MG63 (cell line): Measurements from ENCODE around the gene POLR2H. TPM values are rescaled to one million over a fixed set of nuclear protein-coding genes. Genes with fewer than 3 reads are reported as not detected.

Experiments
- DNase-seq: peaks from one replicate; pipeline ENCODE4 v3.0.0-alpha.2; 2020
- H3K27me3 ChIP-seq: fragments of 250-450 bp; sonication (Bioruptor Pico); 2 replicates; pipeline ENCODE4 v1.5.1; 2020; ENCODE audit warnings: mild to moderate bottlenecking, moderate library complexity
- H3K36me3 ChIP-seq: fragments of 250-450 bp; sonication (Bioruptor Pico); 2 replicates; pipeline ENCODE4 v1.5.1; 2020; ENCODE audit warnings: mild to moderate bottlenecking, moderate library complexity
- H3K4me3 ChIP-seq: fragments of 250-450 bp; sonication (Bioruptor Pico); 2 replicates; pipeline ENCODE4 v1.5.1; 2020; ENCODE audit warnings: mild to moderate bottlenecking, moderate library complexity
- H3K9me3 ChIP-seq: fragments of 250-450 bp; sonication (Bioruptor Pico); 2 replicates; pipeline ENCODE4 v1.5.1; 2020; ENCODE audit warnings: mild to moderate bottlenecking, moderate library complexity
- total RNA-seq: library from RNA; depleted of rRNA; stranded (reverse); fragments of >200 nt; shearing (Covaris generic); gene quantifications from 2 replicates; pipeline ENCODE4 v1.2.3, GENCODE V29; 2014; ENCODE audit warnings: low replicate concordance; rRNA removed

The POLR2H gene
- total RNA-seq = 138 and 139 TPM in 2 replicates

DNA sequence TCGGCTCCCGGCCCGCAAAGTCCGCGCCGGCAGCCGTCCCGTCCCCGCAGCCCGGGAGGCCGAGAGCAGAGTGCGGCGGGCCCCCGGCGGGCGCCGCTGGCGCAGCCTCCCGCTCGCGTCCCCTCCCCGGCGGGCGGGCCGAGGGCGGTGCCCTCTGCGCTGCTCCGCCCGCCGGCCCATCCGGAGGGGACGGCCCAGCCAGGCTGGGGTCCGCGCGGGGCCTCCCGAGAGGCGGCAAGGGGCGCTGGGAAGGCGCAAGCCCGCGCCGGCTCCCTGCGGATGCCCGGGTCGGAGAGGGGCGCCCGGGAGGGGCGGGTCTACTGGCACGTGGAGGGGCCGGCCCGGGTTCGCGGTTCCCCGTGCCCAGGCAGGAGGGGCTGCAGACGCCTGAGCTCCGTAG is at the start of gene POLR2H, which contains the start of gene CLCN2:
TSS of gene POLR2H (plus strand) at position 179 of the 400 bp plus-strand sequence. CDS start 1,783 bp downstream, outside the sequence.
TSS of gene CLCN2 (minus strand) at position 74 of the 400 bp plus-strand sequence. CDS start 126 bp downstream, outside the sequence.
- DNase-seq = peak; percentile 66
- Histone ChIP-seq H3K27me3 (no peaks in the 10 kb centered on the region), H3K9me3 (no peaks in the 10 kb centered on the region), H3K36me3 (peaks cover 28% of the 10 kb centered on the region), H3K4me3 (peak within 1 kb of the TSS; percentile 75)

DNA sequence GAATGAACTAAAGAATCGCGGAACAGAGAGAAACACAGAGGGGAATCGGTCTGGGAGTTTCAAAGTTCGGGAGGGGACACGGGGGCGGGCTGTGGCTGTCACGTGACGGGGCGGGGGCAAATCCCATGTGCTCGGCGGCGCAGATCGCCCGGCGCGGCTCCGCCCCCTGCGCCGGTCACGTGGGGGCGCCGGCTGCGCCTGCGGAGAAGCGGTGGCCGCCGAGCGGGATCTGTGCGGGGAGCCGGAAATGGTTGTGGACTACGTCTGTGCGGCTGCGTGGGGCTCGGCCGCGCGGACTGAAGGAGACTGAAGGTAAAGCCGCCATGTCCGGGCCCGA is 47.2 kb upstream of the POLR2H start, which contains the start of gene EIF4G1:
TSS of gene EIF4G1 (plus strand) at position 244 of the 337 bp plus-strand sequence. CDS start 1,191 bp downstream, outside the sequence.
- Histone ChIP-seq H3K36me3 (peaks cover 48% of the 10 kb centered on the region), H3K9me3 (no peaks in the 10 kb centered on the region), H3K27me3 (0 out of 2 replicates have a peak, but pooled peaks cover 2% of the 10 kb centered on the region), H3K4me3 (peak within 1 kb of the TSS; percentile 87)
- peak; percentile 95 for DNase-seq

DNA sequence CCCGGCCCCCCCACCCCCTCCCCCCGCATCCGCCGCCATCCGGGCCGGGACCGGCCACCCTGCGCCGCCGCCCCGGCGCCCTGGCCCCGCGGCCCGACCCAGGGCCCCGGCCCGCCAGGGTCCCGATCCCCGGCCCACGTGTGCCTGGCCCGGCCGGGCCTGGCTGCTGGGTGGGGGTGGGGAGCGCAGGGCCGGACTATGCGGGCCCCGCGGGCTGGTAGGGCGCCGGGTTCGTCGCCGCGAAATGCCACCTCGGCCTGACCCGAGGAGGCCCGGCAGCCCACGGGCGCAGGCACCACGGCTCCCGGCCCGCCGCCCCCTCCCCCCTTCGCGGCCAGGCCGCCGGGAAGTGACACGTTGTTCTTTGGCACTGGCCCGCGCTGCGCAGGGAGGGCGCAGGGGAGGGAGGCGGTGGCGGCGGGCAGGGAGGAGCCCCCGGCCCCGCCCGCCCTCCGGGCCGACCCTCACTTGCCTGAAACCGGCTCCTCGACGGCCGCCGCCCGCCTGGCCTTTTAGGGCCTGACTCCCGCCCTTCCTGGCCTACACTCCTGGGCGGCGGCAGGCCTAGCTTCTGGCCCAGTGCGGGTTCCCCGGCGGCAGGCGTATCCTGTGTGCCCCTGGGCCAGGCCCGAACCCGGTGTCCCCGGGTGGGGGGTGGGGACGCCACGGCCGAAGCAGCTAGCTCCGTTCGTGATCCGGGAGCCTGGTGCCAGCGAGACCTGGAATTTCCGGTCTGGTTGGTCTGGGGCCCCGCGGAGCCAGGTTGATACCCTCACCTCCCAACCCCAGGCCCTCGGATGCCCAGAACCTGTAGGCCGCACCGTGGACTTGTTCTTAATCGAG is 46.6 kb upstream of the POLR2H start:
- peak; percentile 86 for DNase-seq

DNA sequence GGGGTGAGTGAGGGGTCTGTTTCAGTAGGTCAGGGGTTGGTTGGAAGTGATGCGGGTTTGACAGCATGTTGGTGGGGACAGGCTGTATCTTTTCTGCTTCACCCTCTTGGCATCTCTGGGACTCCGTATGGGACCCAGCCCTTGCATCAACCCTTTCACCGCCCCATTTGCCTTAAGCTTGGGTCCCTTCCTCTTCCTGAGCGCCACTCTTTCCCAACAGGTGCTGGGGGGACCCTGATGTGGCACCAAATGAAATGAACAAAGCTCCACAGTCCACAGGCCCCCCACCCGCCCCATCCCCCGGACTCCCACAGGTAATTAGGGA is 46.0 kb upstream of the POLR2H start:
- Histone ChIP-seq H3K9me3 (no peaks in the 10 kb centered on the region), H3K36me3 (peaks cover 53% of the 10 kb centered on the region), H3K27me3 (0 out of 2 replicates have a peak, but pooled peaks cover 2% of the 10 kb centered on the region), H3K4me3 (peak overlapping the region; percentile 87)
- no peak for DNase-seq

More for the DNA sequence above, 46.6 kb upstream of the POLR2H start:
- no peaks in the 10 kb centered on the region for H3K9me3 ChIP-seq
- H3K27me3 ChIP-seq = 0 out of 2 replicates have a peak, but pooled peaks cover 2% of the 10 kb centered on the region
- peaks cover 48% of the 10 kb centered on the region for H3K36me3 ChIP-seq
- peak overlapping the region; percentile 87 for H3K4me3 ChIP-seq

DNA sequence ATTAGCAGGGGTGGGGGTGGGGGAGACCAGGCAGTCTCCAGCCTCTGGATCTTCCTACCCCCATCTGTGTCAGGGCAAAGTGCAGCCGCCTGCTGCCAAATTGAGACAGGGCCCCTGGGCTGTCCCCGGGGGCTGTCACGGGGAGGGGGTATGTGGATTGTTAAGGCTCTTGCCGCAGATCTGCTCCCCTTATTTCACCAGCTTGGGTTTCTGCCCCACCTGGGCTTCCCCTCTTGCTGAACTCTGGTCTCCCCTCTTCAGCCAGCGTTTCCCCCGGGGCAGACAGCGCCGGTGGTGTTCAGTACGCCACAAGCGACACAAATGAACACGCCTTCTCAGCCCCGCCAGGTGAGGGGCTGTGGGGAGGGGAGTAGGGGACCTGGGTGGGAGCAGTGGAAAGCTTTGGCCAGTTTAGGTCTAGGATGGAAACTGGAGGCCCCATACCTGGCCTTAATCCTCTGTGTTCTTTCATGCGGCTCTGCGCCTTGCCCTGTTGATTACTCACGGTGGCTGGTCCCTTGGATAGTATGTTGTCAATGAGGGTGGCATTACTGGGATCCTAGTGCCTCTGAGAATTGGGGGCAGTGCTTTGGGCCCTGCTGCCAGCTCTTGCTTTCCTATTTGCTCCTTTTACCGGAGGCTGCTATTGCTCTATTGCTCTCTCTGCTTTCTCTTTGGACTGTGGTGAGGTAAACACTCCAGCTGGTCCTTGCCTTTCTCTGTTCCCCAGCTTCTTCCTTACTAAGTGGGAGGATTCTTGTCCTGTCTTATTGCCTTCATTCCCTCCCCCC is 45.4 kb upstream of the POLR2H start:
- 0 out of 2 replicates have a peak, but pooled peaks cover 2% of the 10 kb centered on the region for H3K27me3 ChIP-seq
- peak overlapping the region; percentile 87 for H3K4me3 ChIP-seq
- H3K9me3 ChIP-seq = no peaks in the 10 kb centered on the region
- DNase-seq = no peak
- H3K36me3 ChIP-seq = peaks cover 58% of the 10 kb centered on the region

DNA sequence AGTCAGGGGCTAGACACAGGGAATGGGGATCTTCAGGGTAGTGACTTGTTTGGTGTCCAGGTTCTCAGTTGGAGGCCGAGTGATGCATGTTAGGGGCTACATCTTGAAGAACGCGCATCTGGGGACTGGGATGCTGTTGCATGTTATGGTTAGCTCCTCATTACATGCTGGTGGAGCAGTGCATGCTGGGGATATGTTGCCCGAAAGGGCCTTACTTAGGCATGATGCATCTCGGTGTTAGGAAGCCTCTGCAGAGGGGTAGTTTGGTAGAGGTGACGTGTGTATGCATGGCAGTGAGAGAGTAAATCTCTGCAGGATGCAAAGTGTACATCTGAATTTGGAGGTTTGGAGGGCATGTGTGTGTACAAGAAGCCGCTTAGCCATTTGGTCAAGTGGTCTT is 44.7 kb upstream of the POLR2H start:
- Histone ChIP-seq H3K36me3 (peaks cover 65% of the 10 kb centered on the region), H3K27me3 (0 out of 2 replicates have a peak, but pooled peaks cover 2% of the 10 kb centered on the region), H3K9me3 (no peaks in the 10 kb centered on the region), H3K4me3 (peak overlapping the region; percentile 87)
- no peak for DNase-seq

DNA sequence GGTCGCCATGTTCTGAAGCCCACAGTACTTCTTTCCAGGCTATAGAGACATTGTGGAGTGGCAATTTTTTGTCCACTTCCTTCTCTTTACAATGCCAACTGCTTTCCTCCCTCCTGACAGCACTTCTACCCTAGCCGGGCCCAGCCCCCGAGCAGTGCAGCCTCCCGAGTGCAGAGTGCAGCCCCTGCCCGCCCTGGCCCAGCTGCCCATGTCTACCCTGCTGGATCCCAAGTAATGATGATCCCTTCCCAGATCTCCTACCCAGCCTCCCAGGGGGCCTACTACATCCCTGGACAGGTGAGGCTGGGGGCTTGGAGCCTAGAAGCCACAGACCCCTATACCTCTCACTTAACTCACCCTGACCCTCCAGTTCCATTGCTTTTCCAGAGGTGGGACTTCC is 44.3 kb upstream of the POLR2H start:
- H3K27me3 ChIP-seq = 0 out of 2 replicates have a peak, but pooled peaks cover 2% of the 10 kb centered on the region
- DNase-seq = no peak
- peak overlapping the region; percentile 87 for H3K4me3 ChIP-seq
- no peaks in the 10 kb centered on the region for H3K9me3 ChIP-seq
- peaks cover 69% of the 10 kb centered on the region for H3K36me3 ChIP-seq

DNA sequence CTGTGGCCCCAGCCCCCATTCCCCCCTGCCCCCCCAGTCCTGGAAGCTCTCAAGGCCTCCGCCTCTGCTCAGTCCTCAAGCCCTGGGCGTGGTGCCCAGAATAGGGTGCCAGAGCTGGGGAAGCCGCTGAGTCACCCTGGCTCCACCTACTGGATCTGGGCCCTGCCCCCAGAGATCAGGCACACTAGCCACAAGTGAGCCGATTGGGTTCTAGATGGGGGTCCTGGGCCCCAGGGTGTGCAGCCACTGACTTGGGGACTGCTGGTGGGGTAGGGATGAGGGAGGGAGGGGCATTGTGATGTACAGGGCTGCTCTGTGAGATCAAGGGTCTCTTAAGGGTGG is 41.4 kb upstream of the POLR2H start:
- H3K9me3 ChIP-seq = no peaks in the 10 kb centered on the region
- H3K27me3 ChIP-seq = 0 out of 2 replicates have a peak, but pooled peaks cover 2% of the 10 kb centered on the region
- peaks cover 97% of the 10 kb centered on the region for H3K36me3 ChIP-seq
- peak overlapping the region; percentile 32 for H3K4me3 ChIP-seq
- peak; percentile 99 for DNase-seq

DNA sequence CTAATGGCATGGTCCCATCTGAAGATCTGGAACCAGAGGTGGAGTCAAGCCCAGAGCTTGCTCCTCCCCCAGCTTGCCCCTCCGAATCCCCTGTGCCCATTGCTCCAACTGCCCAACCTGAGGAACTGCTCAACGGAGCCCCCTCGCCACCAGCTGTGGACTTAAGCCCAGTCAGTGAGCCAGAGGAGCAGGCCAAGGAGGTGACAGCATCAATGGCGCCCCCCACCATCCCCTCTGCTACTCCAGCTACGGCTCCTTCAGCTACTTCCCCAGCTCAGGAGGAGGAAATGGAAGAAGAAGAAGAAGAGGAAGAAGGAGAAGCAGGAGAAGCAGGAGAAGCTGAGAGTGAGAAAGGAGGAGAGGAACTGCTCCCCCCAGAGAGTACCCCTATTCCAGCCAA is 39.8 kb upstream of the POLR2H start:
- no peak for DNase-seq
- Histone ChIP-seq H3K4me3 (no peak overlapping the region), H3K27me3 (0 out of 2 replicates have a peak, but pooled peaks cover 2% of the 10 kb centered on the region), H3K9me3 (no peaks in the 10 kb centered on the region), H3K36me3 (peaks cover 97% of the 10 kb centered on the region)

DNA sequence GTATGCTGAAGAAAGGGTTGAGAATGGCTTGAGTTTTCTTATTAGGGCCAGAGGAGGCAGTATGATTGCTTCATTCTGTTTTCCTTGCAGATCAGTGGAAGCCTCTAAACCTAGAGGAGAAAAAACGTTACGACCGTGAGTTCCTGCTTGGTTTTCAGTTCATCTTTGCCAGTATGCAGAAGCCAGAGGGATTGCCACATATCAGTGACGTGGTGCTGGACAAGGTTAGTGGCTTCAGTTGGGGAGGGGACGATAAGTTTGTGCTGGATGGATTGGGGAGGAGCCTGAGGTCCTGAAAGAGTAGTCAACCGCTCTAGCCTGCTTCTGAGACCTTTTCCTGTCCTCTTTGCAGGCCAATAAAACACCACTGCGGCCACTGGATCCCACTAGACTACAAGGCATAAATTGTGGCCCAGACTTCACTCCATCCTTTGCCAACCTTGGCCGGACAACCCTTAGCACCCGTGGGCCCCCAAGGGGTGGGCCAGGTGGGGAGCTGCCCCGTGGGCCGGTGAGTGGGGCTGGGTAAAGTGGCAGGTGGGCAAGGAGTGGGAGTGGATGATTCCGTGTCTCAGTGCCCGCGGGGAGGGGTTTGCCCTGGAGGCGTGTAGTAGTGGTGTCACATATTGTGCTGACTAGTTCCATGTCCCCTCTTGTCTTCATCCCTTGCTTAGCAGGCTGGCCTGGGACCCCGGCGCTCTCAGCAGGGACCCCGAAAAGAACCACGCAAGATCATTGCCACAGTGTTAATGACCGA is 38.6 kb upstream of the POLR2H start:
- DNase-seq = no peak
- H3K4me3 ChIP-seq = no peak overlapping the region
- 0 out of 2 replicates have a peak, but pooled peaks cover 2% of the 10 kb centered on the region for H3K27me3 ChIP-seq
- peaks cover 97% of the 10 kb centered on the region for H3K36me3 ChIP-seq
- H3K9me3 ChIP-seq = no peaks in the 10 kb centered on the region

DNA sequence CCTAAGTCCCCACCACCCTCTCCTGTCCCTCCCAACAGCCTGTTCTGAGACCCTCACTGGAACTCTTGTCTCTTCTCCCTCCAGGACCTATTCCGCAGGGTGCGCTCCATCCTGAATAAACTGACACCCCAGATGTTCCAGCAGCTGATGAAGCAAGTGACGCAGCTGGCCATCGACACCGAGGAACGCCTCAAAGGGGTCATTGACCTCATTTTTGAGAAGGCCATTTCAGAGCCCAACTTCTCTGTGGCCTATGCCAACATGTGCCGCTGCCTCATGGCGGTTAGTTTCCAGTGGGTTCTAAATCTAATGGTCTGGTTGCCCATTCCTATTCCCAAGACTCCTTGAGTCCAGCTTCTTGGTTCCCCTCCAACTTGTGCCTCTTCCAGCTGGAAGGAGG is 37.8 kb upstream of the POLR2H start:
- peaks cover 97% of the 10 kb centered on the region for H3K36me3 ChIP-seq
- H3K27me3 ChIP-seq = 0 out of 2 replicates have a peak, but pooled peaks cover 2% of the 10 kb centered on the region
- no peak for DNase-seq

DNA sequence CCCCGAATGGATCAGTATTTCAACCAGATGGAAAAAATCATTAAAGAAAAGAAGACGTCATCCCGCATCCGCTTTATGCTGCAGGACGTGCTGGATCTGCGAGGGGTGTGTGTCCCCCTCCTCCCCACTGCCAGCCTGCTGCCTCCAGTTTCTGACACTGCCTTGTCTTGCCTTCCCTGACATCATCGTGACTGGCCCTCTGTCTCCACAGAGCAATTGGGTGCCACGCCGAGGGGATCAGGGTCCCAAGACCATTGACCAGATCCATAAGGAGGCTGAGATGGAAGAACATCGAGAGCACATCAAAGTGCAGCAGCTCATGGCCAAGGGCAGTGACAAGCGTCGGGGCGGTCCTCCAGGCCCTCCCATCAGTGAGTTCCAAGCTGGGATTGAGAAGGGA is 36.2 kb upstream of the POLR2H start:
- Histone ChIP-seq H3K4me3 (no peak overlapping the region), H3K36me3 (peaks cover 100% of the 10 kb centered on the region), H3K9me3 (no peaks in the 10 kb centered on the region), H3K27me3 (no peaks in the 10 kb centered on the region)
- DNase-seq = no peak

More for the DNA sequence above, 37.8 kb upstream of the POLR2H start:
- Histone ChIP-seq H3K9me3 (no peaks in the 10 kb centered on the region), H3K4me3 (no peak overlapping the region)

DNA sequence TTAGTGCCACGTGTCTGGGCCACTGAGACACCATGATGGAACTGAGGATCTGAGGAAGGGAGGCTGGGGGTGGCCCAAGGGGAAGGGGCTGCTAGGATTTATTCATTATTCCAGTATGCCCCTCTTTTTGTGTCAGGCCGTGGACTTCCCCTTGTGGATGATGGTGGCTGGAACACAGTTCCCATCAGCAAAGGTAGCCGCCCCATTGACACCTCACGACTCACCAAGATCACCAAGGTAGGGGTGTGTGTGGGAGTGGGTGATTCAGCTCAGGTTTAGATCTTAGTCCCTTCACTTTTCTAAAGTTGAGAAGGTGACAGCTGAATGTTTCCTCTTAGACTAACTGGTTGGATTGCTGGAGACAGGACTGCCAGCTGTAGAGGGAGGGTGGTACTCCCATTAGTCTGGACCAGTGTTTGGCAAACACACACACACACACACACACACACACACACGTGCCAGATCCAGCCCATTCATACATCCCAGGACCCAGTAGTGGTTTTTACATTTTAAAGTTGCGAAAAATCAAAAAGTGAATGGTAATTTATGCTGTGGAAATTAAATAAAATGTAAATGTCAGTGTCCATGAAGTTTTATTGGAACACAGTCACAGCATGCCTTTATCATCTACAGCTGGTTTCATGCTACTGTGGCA is 35.7 kb upstream of the POLR2H start:
- H3K36me3 ChIP-seq = peaks cover 100% of the 10 kb centered on the region
- H3K27me3 ChIP-seq = no peaks in the 10 kb centered on the region
- DNase-seq = no peak
- H3K9me3 ChIP-seq = no peaks in the 10 kb centered on the region
- no peak overlapping the region for H3K4me3 ChIP-seq

DNA sequence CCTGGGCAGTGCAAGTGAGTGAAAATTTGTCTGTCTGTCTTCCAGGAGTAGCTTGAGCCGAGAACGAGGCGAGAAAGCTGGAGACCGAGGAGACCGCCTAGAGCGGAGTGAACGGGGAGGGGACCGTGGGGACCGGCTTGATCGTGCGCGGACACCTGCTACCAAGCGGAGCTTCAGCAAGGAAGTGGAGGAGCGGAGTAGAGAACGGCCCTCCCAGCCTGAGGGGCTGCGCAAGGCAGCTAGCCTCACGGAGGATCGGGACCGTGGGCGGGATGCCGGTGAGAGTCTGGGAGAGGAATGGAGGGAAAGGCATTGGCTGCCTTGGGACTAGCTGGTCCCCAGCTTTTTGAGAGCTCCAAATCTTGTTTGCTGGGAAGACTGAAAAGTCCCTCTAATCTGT is 34.3 kb upstream of the POLR2H start:
- Histone ChIP-seq H3K36me3 (peaks cover 100% of the 10 kb centered on the region), H3K27me3 (no peaks in the 10 kb centered on the region), H3K4me3 (no peak overlapping the region), H3K9me3 (no peaks in the 10 kb centered on the region)
- DNase-seq = no peak

DNA sequence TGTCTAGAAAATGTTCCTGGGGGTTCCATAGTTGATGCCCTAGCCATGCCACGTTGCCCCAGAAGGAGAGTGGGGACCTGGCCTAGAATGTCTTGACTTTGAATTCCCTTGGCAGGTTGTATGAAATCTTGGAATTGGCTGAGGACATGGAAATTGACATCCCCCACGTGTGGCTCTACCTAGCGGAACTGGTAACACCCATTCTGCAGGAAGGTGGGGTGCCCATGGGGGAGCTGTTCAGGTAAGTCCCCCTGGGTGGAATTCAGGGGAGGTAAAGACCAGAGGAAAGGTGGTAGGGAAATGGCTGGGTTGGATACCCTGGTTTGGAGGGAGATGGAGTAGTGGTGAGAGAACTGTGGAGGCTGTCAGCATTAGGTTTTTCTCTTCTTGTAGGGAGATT is 33.0 kb upstream of the POLR2H start:
- H3K4me3 ChIP-seq = no peak overlapping the region
- no peaks in the 10 kb centered on the region for H3K27me3 ChIP-seq
- peaks cover 100% of the 10 kb centered on the region for H3K36me3 ChIP-seq
- no peak for DNase-seq
- no peaks in the 10 kb centered on the region for H3K9me3 ChIP-seq
